ENCODE results near the gene CAMK2D. TPM values are rescaled to one million over a fixed set of nuclear protein-coding genes. Genes with fewer than 3 reads are reported as not detected.

Gene CAMK2D
- total RNA-seq, 1 experiment from 2014 or later = 32.1 TPM

GRCh38 chr4:113675731-113676697 is 85.5 kb downstream of the CAMK2D start:
- Mint-ChIP-seq H3K4me1 (ENCODE audit: insufficient read depth, unreplicated experiment) (peaks cover 31% of the 10 kb centered on the region), H3K27me3 (ENCODE audit: insufficient read depth, unreplicated experiment) (no peaks in the 10 kb centered on the region), H3K4me3 (ENCODE audit: unreplicated experiment) (no peak overlapping the region), H3K27ac (ENCODE audit: low read depth, unreplicated experiment) (peak overlapping the region; percentile 25), H3K9me3 (ENCODE audit: unreplicated experiment) (no peaks in the 10 kb centered on the region), H3K36me3 (ENCODE audit: insufficient read depth, unreplicated experiment) (peaks cover 6% of the 10 kb centered on the region)
- no TSS peak for BruUV-seq (replicated peaks)
- ChIA-PET POLR2A (interaction anchor here (0.6 to 1.5 kb wide), 6 partner anchors 11 to 981 kb away, joined by 3 to 5 read pairs (median 3); no protein-coding TSS in a partner anchor), CTCF (no interaction called here)
- intact Hi-C loops (cut with micrococcal nuclease) = loop anchor here (10.0 kb wide), 1 partner anchor 131 kb away; no protein-coding TSS in a partner anchor
- no peak for TF ChIP-seq CTCF (IDR thresholded peaks at IDR 0.05; ENCODE audit: unreplicated experiment)
- peak; percentile 70 for DNase-seq (ENCODE audit: unreplicated experiment)

GRCh38 chr4:113674733-113675132 is 86.8 kb downstream of the CAMK2D start:
- Mint-ChIP-seq H3K9me3 (ENCODE audit: unreplicated experiment) (no peaks in the 10 kb centered on the region), H3K36me3 (ENCODE audit: insufficient read depth, unreplicated experiment) (peaks cover 6% of the 10 kb centered on the region), H3K4me3 (ENCODE audit: unreplicated experiment) (no peak overlapping the region), H3K4me1 (ENCODE audit: insufficient read depth, unreplicated experiment) (peaks cover 32% of the 10 kb centered on the region), H3K27me3 (ENCODE audit: insufficient read depth, unreplicated experiment) (no peaks in the 10 kb centered on the region), H3K27ac (ENCODE audit: low read depth, unreplicated experiment) (no peak overlapping the region)
- no peak for DNase-seq (ENCODE audit: unreplicated experiment)
- POLR2A ChIA-PET = interaction anchor here (0.9 to 1.5 kb wide), 3 partner anchors 12 to 206 kb away, joined by 3 to 5 read pairs (median 3); no protein-coding TSS in a partner anchor
- TF ChIP-seq CTCF (IDR thresholded peaks at IDR 0.05; ENCODE audit: unreplicated experiment) = no peak
- no TSS peak for BruUV-seq (replicated peaks)
- intact Hi-C loops (cut with micrococcal nuclease) = loop anchor here (10.0 kb wide), 1 partner anchor 130 kb away; no protein-coding TSS in a partner anchor
- CTCF ChIA-PET = interaction anchor here (1.6 kb wide), 1 partner anchor 38 kb away, joined by 3 read pairs; no protein-coding TSS in a partner anchor

DNA sequence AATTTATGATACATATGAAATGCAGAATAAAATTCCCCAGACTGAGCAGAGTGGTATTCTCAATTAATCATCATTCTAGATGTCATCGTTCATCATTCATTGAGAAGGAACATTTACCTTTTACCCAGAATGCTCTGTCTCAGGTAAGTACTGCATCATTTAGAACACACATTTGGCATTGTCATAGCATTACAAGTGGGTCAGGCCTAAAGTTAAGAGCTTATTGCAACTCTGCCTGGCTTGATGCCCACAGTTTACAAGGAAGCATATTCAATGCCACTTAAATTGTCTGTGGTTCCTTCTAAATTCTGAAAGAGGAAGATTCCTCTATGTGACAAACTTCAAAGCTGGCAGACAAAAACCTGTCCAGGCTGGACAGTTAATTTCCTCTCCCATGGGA is 87.3 kb downstream of the CAMK2D start:
- Mint-ChIP-seq H3K36me3 (ENCODE audit: insufficient read depth, unreplicated experiment) (peaks cover 6% of the 10 kb centered on the region), H3K27ac (ENCODE audit: low read depth, unreplicated experiment) (no peak overlapping the region), H3K9me3 (ENCODE audit: unreplicated experiment) (no peaks in the 10 kb centered on the region), H3K4me3 (ENCODE audit: unreplicated experiment) (no peak overlapping the region), H3K27me3 (ENCODE audit: insufficient read depth, unreplicated experiment) (no peaks in the 10 kb centered on the region), H3K4me1 (ENCODE audit: insufficient read depth, unreplicated experiment) (peaks cover 37% of the 10 kb centered on the region)
- no peak for TF ChIP-seq CTCF (IDR thresholded peaks at IDR 0.05; ENCODE audit: unreplicated experiment)
- ChIA-PET CTCF (interaction anchor here (0.5 to 1.6 kb wide), 2 partner anchors 38 to 283 kb away, joined by 3 read pairs; no protein-coding TSS in a partner anchor), POLR2A (interaction anchor here (0.9 to 1.5 kb wide), 4 partner anchors 12 to 206 kb away, joined by 3 to 5 read pairs (median 3); no protein-coding TSS in a partner anchor)
- intact Hi-C loops (cut with micrococcal nuclease) = loop anchor here (10.0 kb wide), 1 partner anchor 129 kb away; no protein-coding TSS in a partner anchor
- DNase-seq (ENCODE audit: unreplicated experiment) = peak; percentile 19
- BruUV-seq (replicated peaks) = no TSS peak

DNA sequence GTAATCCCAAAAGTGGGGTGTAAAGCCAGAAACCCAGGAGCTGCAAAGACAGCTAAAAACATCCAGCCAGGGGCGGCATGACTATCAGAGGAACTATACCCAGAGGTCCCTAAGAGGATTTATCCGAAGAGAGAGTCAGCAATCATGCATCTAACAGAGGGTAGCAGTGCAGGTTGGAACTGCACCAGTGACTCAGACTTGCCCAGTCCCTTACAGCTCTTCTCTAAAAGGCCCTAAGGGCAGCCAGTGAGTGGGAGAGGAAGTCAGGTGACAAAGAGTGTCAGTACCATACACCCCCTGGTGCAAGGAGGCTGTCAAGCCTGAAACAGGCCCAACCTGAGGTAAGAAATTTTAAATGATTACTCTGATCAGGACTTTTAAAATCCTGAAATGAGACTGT is 88.1 kb downstream of the CAMK2D start:
- Mint-ChIP-seq H3K4me3 (ENCODE audit: unreplicated experiment) (no peak overlapping the region), H3K9me3 (ENCODE audit: unreplicated experiment) (no peaks in the 10 kb centered on the region), H3K4me1 (ENCODE audit: insufficient read depth, unreplicated experiment) (peaks cover 37% of the 10 kb centered on the region), H3K27ac (ENCODE audit: low read depth, unreplicated experiment) (no peak overlapping the region), H3K27me3 (ENCODE audit: insufficient read depth, unreplicated experiment) (no peaks in the 10 kb centered on the region), H3K36me3 (ENCODE audit: insufficient read depth, unreplicated experiment) (peaks cover 6% of the 10 kb centered on the region)
- CTCF ChIA-PET = interaction anchor here (0.5 kb wide), 1 partner anchor 282 kb away, joined by 3 read pairs; no protein-coding TSS in a partner anchor
- peak; percentile 68 for DNase-seq (ENCODE audit: unreplicated experiment)
- POLR2A ChIA-PET = interaction anchor here (1.1 kb wide), 1 partner anchor 90 kb away, joined by 3 read pairs; no protein-coding TSS in a partner anchor
- no TSS peak for BruUV-seq (replicated peaks)
- intact Hi-C loops (cut with micrococcal nuclease) = loop anchor here (10.0 kb wide), 1 partner anchor 129 kb away; no protein-coding TSS in a partner anchor
- TF ChIP-seq CTCF (IDR thresholded peaks at IDR 0.05; ENCODE audit: unreplicated experiment) = no peak

All from MCF 10A (cell line).